ENCODE measurements around the gene SRGAP2.
"Not testable (repeated sequence)": the region's sequence is repeated elsewhere in the genome, so short reads cannot be mapped to it uniquely, and the experiment has no call there.

SRGAP2 gene

DNA sequence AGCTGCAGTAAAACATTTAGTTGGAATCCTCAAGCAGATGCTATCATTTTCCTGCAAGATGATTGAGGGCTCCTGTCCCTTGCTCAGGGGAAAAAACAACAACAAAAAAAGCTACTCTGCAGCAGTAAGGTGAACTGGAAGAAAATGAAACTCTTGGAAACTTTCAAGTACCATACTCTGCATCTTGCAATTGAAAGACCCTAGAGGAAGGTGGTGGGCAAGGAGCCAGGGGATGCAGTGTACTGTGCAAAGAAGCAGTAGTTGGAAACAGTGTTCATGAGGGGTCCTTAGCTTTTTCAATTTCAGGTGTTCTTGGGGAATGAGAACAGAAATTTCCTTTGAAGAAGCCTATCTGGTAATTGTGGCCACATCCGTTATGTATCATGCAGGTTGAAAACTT lies 7.5 kb downstream of the SRGAP2 start:
- DNase-seq: not testable (repeated sequence)

DNA sequence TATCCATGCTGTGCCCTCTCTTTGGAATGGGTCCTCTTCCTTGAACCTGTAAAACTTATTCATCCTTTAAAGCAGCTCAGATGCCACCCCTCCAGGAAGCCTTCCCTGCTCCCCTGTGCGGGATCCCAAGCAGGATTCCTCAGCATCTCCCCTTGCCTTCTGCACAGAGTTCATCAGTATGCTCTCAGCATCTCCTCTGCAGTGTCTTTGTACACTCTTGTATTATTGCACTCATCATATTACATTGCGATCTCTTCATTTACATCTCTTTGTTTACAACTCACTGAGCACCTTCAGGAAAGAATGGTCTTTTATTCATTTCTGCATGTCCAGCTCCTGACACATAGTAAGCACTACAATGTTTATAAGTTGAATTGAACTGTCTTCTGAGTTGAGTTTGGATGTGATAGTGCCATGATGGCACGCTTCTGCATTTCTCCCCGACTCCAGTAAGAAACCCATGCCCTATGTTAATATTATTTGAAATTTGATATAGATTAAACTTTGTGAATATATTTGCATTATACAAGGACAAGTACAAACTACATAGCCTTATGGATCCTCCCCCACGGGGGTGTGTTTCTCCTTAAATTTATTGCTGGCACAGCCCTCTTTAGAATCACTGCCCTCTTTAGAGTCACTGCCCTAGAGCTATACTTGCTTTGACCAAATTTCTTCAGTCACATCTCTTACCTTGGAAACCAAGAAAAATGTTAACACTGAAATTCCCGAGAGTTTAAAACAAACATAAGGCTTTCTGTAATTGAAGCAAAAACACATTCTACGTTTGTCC lies 12.5 kb downstream of the SRGAP2 start:
- DNase-seq: not testable (repeated sequence)

DNA sequence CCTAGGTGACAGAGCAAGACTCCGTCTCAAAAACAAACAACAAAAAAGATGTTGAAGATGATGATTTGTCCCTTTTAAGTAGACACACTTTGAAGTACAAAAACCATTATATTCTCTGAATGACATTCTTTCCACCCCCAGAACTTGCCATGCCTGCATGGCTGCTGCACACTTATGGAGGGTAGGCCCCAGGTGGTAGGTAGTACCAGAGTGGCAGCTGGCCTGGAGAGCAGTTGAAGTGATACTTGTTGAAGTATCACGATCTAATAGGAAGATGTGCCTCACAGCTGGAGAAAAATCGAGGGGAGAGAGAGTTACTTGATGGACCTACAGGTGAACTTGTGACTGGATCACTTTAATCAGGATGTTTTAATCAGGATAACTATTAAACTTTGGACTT lies 14.9 kb downstream of the SRGAP2 start:
- not testable (repeated sequence) for DNase-seq

DNA sequence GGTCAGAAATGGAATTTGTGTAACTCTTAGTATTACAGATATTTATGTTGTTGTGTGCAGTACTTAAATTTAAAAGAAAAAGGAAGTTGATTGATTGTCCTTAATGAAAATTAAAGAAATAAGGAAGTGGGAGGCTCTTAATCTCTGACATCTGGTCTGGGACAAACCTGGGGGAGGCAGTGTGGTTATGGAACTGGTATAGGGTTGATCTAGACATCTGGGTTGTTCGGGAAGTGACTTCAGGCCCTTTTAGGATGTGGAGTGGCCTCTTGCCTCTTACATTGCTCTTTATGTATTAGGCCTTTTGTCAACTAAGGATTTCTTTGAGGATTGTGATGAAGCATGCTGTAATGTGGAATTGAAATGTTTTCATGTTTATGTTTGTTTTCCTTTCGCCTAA lies 15.4 kb downstream of the SRGAP2 start:
- not testable (repeated sequence) for DNase-seq

DNA sequence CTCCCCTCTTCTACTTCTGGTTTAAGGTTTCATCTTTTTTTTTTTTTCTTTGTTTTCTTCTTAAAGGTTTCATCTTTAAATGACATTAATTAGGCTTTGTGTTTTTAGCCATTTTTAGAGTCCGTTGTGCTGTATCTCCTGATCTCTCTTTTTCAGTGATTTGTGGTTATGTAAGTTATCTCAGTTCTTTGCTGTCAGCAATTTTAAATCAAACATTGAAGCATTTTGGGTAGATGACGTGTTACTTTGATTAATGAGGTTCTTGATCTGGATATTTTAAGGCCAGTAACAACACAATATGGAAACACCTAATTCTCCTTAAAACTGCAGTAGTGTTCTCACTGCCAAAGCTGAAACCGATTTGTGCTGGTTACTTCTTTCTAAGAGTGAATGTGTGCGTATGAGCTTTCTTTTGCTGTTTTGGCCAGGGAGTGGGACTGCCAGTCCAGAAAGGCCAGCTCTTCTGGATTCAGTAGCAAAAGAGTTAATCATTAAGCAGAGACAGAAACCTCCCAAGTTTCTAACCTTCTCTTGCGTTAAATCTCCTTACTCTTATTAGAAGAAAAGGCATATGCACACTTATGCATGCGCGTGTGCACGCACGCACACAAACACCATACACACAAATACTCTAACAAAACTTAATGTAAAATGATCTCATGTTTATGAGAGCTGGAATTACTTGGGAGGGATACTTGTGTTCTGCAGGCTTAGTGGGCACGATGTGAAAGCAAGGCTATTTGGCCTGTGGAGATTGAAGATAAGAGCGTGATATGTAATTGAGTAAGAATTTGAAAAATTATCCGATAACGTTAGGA lies 16.4 kb downstream of the SRGAP2 start:
- DNase-seq: not testable (repeated sequence)

DNA sequence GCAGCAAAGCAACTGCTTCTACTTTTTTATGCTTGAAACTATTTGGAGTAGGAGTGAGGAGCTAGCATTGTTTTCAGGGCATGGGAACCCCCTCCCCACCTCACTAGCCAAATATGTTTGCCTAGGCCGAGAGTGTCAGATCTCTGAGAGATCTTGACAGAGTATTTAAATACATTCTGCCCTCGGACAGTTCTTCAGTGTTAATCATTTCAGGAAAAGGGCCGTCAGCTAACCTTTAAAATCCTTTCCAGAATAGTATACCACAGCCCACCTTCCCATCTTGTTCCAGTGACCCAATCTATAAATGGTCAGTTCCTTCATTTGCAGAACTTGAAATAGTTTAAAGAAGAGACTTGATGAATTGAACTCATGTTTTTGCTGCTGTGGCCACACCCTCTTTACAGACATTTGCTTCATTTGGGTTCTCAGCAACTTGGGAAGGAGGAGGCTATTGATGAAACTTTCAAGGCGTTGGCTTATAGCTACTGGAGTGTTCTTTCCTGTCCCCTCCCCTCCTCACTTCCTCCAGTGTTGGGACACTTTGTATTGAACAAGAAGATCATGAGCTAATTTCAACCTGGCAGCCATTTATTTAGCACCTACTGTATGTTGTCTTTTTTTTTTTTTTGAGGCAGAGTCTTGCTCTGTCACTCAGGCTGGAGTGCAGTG lies 17.1 kb downstream of the SRGAP2 start:
- DNase-seq: peak in 1 of 2 donors; percentile 26

DNA sequence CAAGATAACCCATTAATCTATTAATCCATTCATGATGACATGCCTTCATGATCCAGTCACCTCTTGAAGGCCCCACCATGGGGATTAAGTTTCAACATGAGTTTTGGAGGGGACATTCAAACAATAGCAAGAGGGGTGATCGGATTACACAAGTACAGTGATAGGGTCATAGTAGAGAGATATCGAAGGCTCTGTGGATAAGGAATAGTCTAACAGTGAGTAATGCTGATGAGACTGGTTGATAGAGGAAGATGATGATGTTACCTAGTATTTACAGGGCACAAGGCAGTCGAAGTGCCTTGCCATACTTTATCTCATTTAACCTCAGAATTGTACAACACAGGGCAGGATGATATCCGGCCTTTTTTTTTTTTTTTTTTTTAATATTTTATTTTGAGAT lies 18.2 kb downstream of the SRGAP2 start:
- DNase-seq: not testable (repeated sequence)

DNA sequence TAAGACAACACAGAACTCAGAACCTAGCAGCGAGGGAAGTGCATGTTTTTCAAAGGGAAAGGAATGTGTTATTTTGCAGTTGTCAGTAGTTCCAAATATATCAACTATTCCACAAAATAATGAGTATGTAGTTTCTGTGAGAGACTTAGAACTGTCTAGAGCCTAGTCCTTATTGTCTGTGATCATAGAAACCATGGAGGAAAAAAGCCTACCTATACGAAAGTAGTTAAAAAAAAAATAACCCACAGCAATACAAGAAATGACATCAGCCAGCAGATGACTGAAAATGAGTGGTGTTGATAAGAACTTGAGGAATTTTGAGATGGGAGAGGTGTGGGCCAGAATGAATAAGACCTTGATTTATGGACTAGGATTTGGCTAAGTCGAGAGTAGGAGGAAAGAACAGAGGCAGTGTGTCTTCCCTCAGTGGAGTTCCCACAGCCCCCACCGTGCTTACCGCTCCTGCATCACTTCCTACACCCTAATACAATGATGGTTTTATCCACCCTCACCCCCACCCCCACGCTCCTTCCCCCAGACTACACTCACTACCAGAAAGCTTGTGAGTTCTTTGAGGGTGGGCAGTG lies 20.9 kb downstream of the SRGAP2 start:
- not testable (repeated sequence) for DNase-seq

DNA sequence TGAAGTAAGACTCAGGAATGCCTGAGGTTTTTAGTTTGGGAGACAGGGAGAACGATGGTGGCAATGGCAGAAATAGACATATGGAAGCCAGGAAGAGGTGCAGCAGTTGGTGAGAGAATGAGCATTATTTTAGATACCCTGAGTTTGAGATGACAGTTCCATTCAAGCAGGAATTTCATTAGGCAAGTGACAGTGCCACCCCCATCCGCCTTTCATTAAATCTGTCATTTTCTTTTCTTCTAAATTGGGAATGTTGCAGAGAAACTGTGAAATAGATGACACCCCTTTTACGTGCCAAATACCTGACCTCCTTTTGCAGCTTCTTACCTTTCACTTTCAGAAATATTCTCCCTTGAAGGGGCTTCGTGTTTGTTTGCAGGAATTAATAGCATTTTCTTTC lies 22.0 kb downstream of the SRGAP2 start:
- DNase-seq: not testable (repeated sequence)

DNA sequence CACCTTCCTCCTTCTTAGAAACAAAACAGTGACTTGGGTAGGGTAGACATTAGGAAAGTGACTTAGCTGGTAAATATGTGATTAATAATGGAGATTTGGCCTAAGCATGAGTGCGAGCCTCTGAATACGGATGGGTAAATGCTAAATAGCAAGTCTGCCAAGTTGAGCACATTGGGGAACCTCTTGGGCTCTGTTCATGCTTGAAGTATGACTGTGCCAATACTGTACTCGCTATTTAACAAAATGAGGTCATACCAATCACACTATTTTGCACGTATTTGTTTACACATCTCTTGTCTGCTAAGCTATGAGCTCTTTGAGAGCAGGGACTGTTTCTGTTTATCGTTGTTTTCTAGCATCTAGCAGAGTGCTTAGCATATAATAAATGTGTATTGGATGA lies 23.5 kb downstream of the SRGAP2 start:
- DNase-seq: not testable (repeated sequence)

DNA sequence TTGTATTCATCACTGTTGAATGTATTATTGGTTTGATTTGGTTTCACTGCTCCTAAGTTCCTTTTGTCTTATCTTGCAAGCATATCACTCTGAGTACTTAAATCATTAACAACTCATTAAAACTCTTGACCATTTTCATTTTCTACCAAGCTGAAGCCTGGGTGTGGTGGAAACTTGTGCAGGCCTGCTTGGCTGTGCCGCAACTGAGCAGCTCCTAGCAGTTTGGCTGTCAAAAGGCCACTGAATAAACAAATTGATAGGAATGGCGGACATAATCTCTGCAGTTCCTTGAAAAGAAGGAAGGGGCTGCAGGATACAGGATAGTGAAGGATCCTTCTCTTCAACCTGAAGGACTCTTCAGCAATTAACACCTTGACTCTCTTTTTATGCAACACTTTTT lies 25.9 kb downstream of the SRGAP2 start:
- DNase-seq: not testable (repeated sequence)

DNA sequence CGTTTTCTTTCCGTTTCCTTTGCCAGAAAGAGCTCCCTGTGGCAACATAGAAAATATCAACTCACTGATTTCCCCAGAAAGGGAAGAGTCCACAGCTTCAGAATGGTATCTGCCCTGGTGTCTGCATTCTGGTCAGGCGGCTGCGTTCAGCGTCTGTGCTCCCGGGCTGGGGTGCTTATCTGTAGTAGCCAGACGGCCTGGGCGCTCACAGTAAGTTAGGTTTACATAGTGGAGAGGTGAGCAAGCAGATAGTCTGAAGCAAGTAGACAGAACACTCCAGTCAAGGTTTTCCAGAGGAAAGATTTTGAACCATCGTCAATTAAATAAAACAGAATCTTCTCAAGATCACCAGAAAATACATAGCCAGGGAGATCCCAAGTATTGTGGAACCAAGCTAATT lies 28.6 kb downstream of the SRGAP2 start:
- not testable (repeated sequence) for DNase-seq

DNA sequence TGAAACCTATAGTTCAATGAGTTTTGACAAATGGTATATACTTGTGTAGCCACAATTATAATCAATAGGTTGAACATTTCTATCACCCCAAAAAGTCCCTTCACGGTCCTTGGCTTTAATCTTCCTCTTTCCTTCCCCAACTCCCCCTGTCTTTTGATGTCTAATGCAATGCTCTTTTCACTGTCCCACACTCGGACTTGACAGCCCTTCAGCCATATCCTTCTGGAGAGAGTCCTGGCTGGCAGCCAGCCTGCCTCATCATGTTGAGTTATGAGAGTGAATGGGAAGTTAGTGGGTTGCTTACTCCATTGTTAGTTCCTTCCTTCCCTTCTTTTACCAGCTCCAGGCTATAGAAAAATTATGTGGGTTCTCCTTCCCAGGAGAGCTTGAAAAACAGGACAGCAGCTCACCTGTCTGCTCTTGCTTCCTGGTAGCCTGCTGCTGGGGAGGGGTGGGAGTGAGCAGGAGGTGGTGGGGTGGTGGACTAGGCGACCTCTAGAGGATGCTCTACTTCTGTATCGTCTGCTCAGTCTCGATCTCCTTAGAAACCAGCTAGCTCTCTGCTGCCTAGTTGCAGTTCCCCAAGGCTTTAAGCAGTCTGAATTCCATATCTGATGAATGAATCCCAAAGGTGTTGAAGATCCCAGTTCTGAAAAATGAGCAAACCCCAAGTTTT lies 29.8 kb downstream of the SRGAP2 start:
- not testable (repeated sequence) for DNase-seq

DNA sequence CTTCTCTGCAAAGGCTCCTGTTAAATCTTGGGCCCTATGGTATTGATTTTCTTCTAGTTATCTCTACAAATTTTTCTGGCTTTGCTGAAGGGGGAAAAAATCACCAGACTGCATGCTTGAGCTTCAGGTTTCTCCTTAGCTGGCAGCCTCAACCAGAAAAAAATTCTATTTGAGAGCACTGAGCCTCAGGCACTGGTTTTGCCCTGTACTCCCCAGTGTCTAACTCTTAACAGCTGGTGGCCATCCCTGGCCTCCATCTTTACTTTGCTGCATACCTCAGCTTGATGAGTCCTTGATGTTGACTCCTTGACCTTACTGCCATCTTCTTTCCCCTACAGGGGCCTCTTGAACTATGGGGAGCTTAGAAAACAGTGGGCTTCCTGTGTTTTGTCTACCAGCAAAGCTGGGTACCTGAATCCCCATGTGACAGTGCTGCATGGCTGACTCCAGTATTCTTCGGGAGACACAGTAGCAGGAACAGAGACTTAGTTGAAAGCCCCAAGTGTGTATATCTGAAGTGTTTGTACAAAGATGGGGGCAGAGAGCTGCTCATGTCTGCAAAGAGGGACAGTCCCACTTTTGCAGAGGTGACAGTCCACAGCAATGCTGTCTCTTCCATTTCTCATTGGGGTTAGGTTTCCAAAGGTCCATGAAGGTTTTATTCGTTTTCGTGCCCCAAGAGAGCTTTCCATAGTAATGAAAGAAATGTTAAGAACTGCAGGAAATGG lies 31.0 kb downstream of the SRGAP2 start:
- not testable (repeated sequence) for DNase-seq

DNA sequence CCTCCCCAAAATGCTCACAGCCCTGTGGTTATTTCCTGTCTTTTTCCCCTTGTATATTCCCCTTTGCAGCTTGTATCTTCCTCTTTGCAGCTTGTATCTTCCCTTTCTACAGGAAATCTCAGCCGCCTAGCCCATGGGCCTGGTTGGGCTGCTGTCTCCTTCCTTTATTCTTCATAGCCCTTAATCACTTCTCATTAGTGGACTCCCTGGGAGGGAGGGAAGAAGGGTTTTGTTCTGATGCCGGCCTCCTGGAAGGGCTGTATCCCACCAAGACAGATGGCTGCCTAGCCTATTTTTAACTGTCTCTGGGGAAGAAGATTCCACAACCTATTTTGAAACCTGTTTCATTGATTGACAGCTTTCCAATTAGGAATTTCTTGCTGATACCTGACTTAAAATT lies 31.8 kb downstream of the SRGAP2 start:
- DNase-seq: not testable (repeated sequence)

DNA sequence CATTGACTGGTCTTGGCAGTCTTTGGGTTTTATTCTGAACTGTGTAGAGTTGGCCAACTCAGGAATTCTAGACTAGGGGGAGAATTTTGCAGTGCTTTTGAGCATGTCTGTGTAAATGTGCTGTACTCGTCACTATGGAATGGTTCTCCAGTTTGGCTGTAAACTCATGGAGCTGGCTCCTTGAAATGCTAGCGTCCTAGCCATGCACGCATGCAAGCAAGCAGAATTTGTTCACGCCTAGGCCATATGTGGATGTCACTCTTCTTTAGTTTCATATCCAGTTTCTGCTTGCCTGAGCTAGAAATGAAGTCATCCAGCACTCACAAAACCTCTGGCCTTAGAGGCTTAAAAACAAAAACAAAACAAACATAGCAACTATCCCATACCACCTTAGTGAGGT lies 36.9 kb downstream of the SRGAP2 start:
- peak in 1 of 2 donors; percentile 40 for DNase-seq

DNA sequence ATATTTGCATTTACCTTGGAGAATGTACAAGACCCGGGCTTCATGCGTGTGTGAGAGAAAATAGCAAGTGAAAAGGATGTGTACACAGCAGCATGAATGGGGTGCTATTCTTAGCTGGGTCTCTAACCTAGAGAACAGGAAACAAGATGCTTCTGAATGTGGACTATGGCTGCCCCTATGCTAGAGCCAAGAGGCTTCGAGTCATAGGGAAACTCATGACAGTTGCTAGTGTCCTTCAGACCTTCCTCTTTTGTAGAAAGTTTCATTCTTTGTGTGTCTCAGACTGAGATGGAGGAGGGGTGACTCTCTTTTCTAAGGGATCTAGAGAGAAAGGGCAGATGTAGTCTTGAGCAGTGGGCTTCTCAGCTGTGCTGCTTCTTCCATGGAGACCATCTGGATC lies 40.0 kb downstream of the SRGAP2 start:
- DNase-seq: peak; percentile 8 to 62

DNA sequence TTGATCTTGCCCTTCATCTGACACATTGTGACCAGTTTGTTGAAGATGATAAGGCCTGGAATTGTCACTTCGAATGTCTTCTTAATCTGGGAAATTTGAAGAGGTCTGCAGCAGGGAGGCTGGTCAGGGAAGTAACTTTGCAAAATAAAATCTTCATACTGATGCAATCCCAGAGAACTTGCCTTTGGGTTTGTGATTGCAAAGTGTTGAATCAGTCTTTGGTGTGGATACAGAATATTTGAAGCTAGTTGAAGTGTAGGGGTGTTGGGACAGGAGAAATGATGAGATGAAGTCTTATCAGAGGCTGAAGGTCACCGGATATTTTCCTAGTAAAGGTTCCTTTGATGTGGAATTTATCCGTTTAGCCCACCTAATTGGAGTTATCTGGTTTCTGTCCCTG lies 42.1 kb downstream of the SRGAP2 start:
- DNase-seq: not testable (repeated sequence)

DNA sequence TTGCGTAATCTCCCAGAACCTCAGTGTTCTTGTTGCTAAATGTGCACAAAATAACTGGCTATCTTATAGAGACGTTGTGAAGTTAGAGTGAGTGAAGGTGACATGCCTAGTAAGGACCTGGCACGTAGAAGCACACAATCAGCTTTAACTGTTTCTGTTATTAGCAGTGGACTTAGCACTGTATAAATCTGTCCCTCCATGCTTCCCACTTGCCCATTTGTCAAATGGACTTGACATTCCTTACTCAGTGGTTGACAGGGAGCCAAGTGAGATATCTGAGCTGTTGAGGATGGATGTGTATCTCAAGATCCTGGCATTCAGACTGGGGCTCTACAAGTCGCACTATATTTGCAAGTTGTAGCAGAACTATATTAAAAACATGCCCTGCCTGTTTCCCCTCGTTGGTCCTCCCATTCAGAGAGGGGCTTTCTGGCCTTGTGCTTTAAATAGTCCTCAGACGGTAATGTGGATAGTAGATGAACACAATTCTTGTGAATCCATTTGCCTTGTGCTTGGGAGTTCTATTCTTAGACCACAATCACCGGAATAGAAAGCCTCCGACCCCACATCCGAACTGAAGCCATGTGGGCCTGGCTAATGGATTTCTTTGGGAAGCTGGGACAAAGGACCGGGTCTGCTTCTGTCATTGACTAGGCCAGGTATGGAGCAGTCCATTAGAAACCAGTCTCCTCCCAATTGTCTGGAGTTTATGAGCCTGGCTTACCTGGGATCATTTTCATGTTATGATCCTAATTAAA lies 43.0 kb downstream of the SRGAP2 start:
- DNase-seq: not testable (repeated sequence)

DNA sequence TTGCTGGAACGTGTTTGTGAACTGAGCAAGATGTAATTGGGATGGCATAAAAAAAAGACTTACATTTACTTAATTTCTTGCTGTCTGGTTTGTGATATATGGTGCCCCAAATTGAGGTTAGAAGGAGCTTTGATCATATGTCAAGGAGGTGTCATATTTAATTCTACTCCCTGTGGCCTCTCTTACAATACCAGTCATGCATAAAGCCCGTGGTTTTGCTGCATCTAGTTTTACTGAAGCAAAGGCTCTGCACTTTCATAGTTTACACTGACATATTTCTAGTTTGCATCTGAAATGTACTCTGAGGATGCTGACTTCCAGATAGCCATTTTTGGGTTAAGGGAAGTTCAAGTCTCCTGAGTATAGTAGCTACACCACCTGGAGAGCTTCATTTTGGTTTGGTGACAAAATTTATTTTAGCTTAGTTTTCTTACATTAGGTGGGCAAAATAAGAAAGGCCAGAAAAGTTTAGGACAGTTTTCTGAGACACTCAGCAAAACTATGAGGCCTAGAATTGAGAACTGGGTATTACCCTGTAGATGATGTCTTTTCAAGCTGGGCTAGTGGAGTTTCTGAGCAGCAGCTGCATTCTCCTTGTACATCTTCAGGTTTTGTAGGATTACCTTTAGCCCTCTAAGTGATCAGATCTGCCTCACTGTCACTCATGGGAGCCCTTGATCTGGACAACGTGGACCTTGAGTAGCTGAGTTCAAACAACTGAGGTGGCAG lies 47.8 kb downstream of the SRGAP2 start:
- not testable (repeated sequence) for DNase-seq
